ENCODE data around the gene ZNF335. TPM values are rescaled to one million over a fixed set of nuclear protein-coding genes. Genes with fewer than 3 reads are reported as not detected.

ZNF335 gene
- total and polyA plus RNA-seq, 2 of the 13 experiments (the other 11 are each of a cell fraction or from before 2014, with no cell fraction given), result 9.7 to 13.7 TPM

GRCh38 chr20:45933266-45934045 lies 38.5 kb downstream of the ZNF335 start (continued):
- TF ChIP-seq CBX2 (IDR thresholded peaks at IDR 0.05; ENCODE audit: low read depth, low read length) (no peak), CBX2 (CRISPR knock-in tag; IDR thresholded peaks at IDR 0.05; ENCODE audit: low read depth) (no peak), SMARCE1 (IDR thresholded peaks at IDR 0.05; ENCODE audit: borderline replicate concordance) (no peak), MTERF4 (CRISPR knock-in tag; IDR thresholded peaks at IDR 0.05) (peak; percentile 53), CENPT (CRISPR knock-in tag; IDR thresholded peaks at IDR 0.05; ENCODE audit: low read depth) (no peak), ZKSCAN8 (CRISPR knock-in tag; IDR thresholded peaks at IDR 0.05; ENCODE audit: borderline replicate concordance) (no peak), NR1H2 (CRISPR knock-in tag; IDR thresholded peaks at IDR 0.05; ENCODE audit: borderline replicate concordance, low read depth) (no peak), ZNF557 (CRISPR knock-in tag; IDR thresholded peaks at IDR 0.05) (no peak; the same call in 1 of the 2 replicates), SIX1 (CRISPR knock-in tag; IDR thresholded peaks at IDR 0.05; ENCODE audit: borderline replicate concordance) (peak; percentile 61; the same call in 1 of the 2 replicates), ZNF564 (CRISPR knock-in tag; IDR thresholded peaks at IDR 0.05) (0 out of 2 replicates have a peak, but pooled peaks have one; percentile 18), NFE2L2 (IDR thresholded peaks at IDR 0.05; ENCODE audit: low read length) (no peak), ZNF17 (CRISPR knock-in tag; IDR thresholded peaks at IDR 0.05) (no peak), ZNF34 (CRISPR knock-in tag; IDR thresholded peaks at IDR 0.05; ENCODE audit: borderline replicate concordance) (no peak), ZNF562 (CRISPR knock-in tag; IDR thresholded peaks at IDR 0.05; ENCODE audit: borderline replicate concordance) (no peak), ARNT (IDR thresholded peaks at IDR 0.05) (no peak), PHF5A (CRISPR knock-in tag; IDR thresholded peaks at IDR 0.05; ENCODE audit: low read depth, unreplicated experiment) (peak; percentile 76), ZNF784 (CRISPR knock-in tag; IDR thresholded peaks at IDR 0.05; ENCODE audit: borderline replicate concordance) (peak; percentile 78; the same call in 1 of the 2 replicates), CEBPB (IDR thresholded peaks at IDR 0.05; ENCODE audit: borderline replicate concordance, low read depth, low read length) (no peak), PHB2 (IDR thresholded peaks at IDR 0.05; ENCODE audit: partially characterized antibody) (no peak)
- TF ChIP-seq, protein P1, sequence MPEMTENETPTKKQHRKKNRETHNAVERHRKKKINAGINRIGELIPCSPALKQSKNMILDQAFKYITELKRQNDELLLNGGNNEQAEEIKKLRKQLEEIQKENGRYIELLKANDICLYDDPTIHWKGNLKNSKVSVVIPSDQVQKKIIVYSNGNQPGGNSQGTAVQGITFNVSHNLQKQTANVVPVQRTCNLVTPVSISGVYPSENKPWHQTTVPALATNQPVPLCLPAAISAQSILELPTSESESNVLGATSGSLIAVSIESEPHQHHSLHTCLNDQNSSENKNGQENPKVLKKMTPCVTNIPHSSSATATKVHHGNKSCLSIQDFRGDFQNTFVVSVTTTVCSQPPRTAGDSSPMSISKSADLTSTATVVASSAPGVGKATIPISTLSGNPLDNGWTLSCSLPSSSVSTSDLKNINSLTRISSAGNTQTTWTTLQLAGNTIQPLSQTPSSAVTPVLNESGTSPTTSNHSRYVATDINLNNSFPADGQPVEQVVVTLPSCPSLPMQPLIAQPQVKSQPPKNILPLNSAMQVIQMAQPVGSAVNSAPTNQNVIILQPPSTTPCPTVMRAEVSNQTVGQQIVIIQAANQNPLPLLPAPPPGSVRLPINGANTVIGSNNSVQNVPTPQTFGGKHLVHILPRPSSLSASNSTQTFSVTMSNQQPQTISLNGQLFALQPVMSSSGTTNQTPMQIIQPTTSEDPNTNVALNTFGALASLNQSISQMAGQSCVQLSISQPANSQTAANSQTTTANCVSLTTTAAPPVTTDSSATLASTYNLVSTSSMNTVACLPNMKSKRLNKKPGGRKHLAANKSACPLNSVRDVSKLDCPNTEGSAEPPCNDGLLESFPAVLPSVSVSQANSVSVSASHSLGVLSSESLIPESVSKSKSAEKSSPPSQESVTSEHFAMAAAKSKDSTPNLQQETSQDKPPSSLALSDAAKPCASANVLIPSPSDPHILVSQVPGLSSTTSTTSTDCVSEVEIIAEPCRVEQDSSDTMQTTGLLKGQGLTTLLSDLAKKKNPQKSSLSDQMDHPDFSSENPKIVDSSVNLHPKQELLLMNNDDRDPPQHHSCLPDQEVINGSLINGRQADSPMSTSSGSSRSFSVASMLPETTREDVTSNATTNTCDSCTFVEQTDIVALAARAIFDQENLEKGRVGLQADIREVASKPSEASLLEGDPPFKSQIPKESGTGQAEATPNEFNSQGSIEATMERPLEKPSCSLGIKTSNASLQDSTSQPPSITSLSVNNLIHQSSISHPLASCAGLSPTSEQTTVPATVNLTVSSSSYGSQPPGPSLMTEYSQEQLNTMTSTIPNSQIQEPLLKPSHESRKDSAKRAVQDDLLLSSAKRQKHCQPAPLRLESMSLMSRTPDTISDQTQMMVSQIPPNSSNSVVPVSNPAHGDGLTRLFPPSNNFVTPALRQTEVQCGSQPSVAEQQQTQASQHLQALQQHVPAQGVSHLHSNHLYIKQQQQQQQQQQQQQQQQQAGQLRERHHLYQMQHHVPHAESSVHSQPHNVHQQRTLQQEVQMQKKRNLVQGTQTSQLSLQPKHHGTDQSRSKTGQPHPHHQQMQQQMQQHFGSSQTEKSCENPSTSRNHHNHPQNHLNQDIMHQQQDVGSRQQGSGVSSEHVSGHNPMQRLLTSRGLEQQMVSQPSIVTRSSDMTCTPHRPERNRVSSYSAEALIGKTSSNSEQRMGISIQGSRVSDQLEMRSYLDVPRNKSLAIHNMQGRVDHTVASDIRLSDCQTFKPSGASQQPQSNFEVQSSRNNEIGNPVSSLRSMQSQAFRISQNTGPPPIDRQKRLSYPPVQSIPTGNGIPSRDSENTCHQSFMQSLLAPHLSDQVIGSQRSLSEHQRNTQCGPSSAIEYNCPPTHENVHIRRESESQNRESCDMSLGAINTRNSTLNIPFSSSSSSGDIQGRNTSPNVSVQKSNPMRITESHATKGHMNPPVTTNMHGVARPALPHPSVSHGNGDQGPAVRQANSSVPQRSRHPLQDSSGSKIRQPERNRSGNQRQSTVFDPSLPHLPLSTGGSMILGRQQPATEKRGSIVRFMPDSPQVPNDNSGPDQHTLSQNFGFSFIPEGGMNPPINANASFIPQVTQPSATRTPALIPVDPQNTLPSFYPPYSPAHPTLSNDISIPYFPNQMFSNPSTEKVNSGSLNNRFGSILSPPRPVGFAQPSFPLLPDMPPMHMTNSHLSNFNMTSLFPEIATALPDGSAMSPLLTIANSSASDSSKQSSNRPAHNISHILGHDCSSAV (CRISPR knock-in tag; IDR thresholded peaks at IDR 0.05; ENCODE audit: borderline replicate concordance), result no peak

All from HepG2 (cell line).